Loucy (cell line): ENCODE data around the gene LRRC56.

Experiments
- H2AFZ ChIP-seq: fragments of 200-600 bp; sonication (generic); 2 replicates; pipeline ENCODE4 v1.6.0; 2016; ENCODE audit warnings: antibody characterized with exemption, mild to moderate bottlenecking, low read length, moderate library complexity
- H3F3A ChIP-seq: fragments of 200-600 bp; 2 replicates; pipeline ENCODE4 v1.6.0; 2016; ENCODE audit warnings: antibody characterized with exemption, low read depth, mild to moderate bottlenecking
- H3K27me3 ChIP-seq: fragments of 200-600 bp; sonication (generic); 2 replicates; pipeline ENCODE4 v1.6.1; 2014; ENCODE audit warnings: low read length, mild to moderate bottlenecking; ENCODE audit not compliant: insufficient read depth, poor library complexity, severe bottlenecking
- H3K36me3 ChIP-seq: fragments of 200-600 bp; sonication (generic); 2 replicates; pipeline ENCODE4 v1.6.1; 2016; ENCODE audit warnings: low read length; ENCODE audit not compliant: insufficient read depth
- H3K4me1 ChIP-seq: fragments of 200-600 bp; sonication (generic); 2 replicates; pipeline ENCODE4 v1.5.1; 2014; ENCODE audit warnings: low read length, mild to moderate bottlenecking; ENCODE audit not compliant: insufficient read depth, poor library complexity, severe bottlenecking
- H3K4me2 ChIP-seq: fragments of 200-600 bp; sonication (generic); 2 replicates; pipeline ENCODE4 v1.6.0; 2014; ENCODE audit warnings: antibody characterized with exemption, low read length, low read depth, mild to moderate bottlenecking; ENCODE audit not compliant: poor library complexity, severe bottlenecking
- H3K4me3 ChIP-seq: fragments of 200-600 bp; sonication (generic); 2 replicates; pipeline ENCODE4 v1.5.1; 2014; ENCODE audit warnings: low read length, mild to moderate bottlenecking, mixed read lengths; ENCODE audit not compliant: poor library complexity, severe bottlenecking
- H3K79me2 ChIP-seq: fragments of 200-600 bp; sonication (generic); 2 replicates; pipeline ENCODE4 v1.6.1; 2014; ENCODE audit warnings: low read length; ENCODE audit not compliant: insufficient read depth
- H3K9ac ChIP-seq: fragments of 200-600 bp; sonication (generic); 2 replicates; pipeline ENCODE4 v1.6.0; 2014; ENCODE audit warnings: mild to moderate bottlenecking, low read depth, low read length, moderate library complexity; ENCODE audit not compliant: poor library complexity, severe bottlenecking
- H3K9me2 ChIP-seq: fragments of 200-600 bp; sonication (generic); replicated peaks from 2 replicates; pipeline ENCODE4 v1.6.1; 2016; ENCODE audit warnings: low read depth, low read length, mixed read lengths
- H3K9me3 ChIP-seq: fragments of 200-600 bp; sonication (generic); 2 replicates; pipeline ENCODE4 v1.6.1; 2014; ENCODE audit warnings: mild to moderate bottlenecking, antibody characterized with exemption, low read length, low read depth; ENCODE audit not compliant: insufficient read depth
- H4K20me1 ChIP-seq: fragments of 200-600 bp; sonication (generic); 2 replicates; pipeline ENCODE4 v1.6.0; 2014; ENCODE audit warnings: antibody characterized with exemption, low read length, mild to moderate bottlenecking; ENCODE audit not compliant: insufficient read depth, poor library complexity, severe bottlenecking
- EZH2phosphoT487 ChIP-seq: fragments of 200-600 bp; IDR thresholded peaks from 2 replicates; pipeline ENCODE4 v1.6.1; 2018; ENCODE audit warnings: antibody characterized with exemption, mild to moderate bottlenecking, moderate library complexity, borderline replicate concordance
- TF ChIP-seq, protein P1 (sequence below): fragments of 200-600 bp; sonication (generic); conservative IDR thresholded peaks from 2 replicates; pipeline ENCODE4 v1.5.1; 2014; ENCODE audit warnings: mild to moderate bottlenecking, antibody characterized with exemption, low read length

Gene LRRC56

GRCh38 chr11:562046-562645 is 24.8 kb downstream of the LRRC56 start:
- H3K9me3 ChIP-seq = no peaks in the 10 kb centered on the region
- H3K36me3 ChIP-seq = no peaks in the 10 kb centered on the region
- H4K20me1 ChIP-seq = peaks cover 20% of the 10 kb centered on the region
- H3K79me2 ChIP-seq = peaks cover 29% of the 10 kb centered on the region
- H3K27me3 ChIP-seq = no peaks in the 10 kb centered on the region
- H3F3A ChIP-seq = no peaks in the 10 kb centered on the region
- peak overlapping the region; percentile 78 for H3K9ac ChIP-seq
- no peak for TF ChIP-seq EZH2phosphoT487
- TF ChIP-seq, protein P1, sequence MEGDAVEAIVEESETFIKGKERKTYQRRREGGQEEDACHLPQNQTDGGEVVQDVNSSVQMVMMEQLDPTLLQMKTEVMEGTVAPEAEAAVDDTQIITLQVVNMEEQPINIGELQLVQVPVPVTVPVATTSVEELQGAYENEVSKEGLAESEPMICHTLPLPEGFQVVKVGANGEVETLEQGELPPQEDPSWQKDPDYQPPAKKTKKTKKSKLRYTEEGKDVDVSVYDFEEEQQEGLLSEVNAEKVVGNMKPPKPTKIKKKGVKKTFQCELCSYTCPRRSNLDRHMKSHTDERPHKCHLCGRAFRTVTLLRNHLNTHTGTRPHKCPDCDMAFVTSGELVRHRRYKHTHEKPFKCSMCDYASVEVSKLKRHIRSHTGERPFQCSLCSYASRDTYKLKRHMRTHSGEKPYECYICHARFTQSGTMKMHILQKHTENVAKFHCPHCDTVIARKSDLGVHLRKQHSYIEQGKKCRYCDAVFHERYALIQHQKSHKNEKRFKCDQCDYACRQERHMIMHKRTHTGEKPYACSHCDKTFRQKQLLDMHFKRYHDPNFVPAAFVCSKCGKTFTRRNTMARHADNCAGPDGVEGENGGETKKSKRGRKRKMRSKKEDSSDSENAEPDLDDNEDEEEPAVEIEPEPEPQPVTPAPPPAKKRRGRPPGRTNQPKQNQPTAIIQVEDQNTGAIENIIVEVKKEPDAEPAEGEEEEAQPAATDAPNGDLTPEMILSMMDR = no peak
- H3K9me2 ChIP-seq = no peaks in the 10 kb centered on the region
- H3K4me1 ChIP-seq = peaks cover 25% of the 10 kb centered on the region
- peak overlapping the region; percentile 98 for H3K4me2 ChIP-seq
- H2AFZ ChIP-seq = no peak overlapping the region
- H3K4me3 ChIP-seq = peak overlapping the region; percentile 98

DNA sequence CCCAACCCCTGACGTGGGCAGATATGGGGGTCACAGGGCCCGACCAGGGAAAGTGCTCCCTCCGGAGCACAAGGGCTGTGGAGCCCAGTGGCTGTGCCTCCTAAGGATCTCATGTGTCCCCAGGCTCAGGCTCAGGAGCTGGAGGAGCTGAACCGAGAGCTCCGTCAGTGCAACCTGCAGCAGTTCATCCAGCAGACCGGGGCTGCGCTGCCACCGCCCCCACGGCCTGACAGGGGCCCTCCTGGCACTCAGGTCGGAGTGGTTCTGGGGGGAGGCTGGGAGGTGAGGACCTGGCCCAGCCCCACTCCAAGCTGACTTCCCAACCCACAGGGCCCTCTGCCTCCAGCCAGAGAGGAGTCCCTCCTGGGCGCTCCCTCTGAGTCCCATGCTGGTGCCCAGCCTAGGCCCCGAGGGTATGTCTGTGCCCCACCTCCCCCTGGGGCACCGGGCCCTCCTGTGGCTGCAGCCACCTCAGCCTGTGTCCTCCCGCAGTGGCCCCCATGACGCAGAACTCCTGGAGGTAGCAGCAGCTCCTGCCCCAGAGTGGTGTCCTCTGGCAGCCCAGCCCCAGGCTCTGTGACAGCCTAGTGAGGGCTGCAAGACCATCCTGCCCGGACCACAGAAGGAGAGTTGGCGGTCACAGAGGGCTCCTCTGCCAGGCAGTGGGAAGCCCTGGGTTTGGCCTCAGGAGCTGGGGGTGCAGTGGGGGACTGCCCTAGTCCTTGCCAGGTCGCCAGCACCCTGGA is 25.9 kb downstream of the LRRC56 start:
- no peaks in the 10 kb centered on the region for H3K9me3 ChIP-seq
- no peaks in the 10 kb centered on the region for H3F3A ChIP-seq
- no peak overlapping the region for H3K9ac ChIP-seq
- H3K79me2 ChIP-seq = peaks cover 40% of the 10 kb centered on the region
- peaks cover 33% of the 10 kb centered on the region for H3K4me1 ChIP-seq
- TF ChIP-seq EZH2phosphoT487 = no peak
- TF ChIP-seq, protein P1 = no peak
- no peaks in the 10 kb centered on the region for H3K27me3 ChIP-seq
- no peaks in the 10 kb centered on the region for H3K9me2 ChIP-seq
- H3K4me3 ChIP-seq = no peak overlapping the region
- H3K4me2 ChIP-seq = no peak overlapping the region
- H3K36me3 ChIP-seq = no peaks in the 10 kb centered on the region
- H2AFZ ChIP-seq = no peak overlapping the region
- H4K20me1 ChIP-seq = peaks cover 28% of the 10 kb centered on the region

DNA sequence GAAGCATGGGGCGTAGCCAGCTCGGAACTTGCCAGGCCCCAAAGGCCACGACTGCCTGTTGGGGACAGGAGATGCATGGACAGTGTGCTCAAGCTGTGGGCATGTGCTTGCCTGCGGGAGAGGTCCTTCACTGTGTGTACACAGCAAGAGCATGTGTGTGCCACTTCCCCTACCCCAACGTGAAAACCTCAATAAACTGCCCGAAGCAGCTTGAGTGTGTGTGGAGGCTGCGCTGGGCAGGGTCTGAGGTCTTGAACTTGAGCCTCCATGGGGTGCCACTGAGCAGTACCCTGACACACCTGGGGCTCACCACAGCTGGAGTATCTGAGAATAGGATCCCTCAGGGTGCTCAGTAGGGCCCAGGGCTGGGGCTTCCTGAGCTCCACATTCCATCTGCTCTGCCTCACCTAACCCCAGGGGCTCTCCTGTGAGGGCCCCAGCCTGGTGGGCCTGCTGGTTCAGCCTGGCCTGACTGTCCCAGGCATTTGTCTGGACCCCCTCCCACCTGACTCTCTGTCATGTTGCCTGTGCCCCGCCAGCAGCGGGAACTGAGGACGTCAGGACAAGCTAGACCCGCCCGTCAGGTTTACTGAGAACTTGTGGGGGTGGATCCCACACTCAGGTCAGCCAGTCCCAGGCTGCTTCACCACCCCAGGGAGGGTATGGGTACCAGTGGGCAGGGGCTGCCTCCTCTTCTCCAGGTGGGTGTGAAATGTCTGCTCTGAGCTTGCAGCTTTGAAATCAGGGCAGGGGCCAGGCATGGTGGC is 26.7 kb downstream of the LRRC56 start:
- H3K36me3 ChIP-seq = no peaks in the 10 kb centered on the region
- peaks cover 41% of the 10 kb centered on the region for H3K79me2 ChIP-seq
- no peaks in the 10 kb centered on the region for H3K27me3 ChIP-seq
- no peak overlapping the region for H3K4me2 ChIP-seq
- no peak overlapping the region for H3K9ac ChIP-seq
- H3K9me2 ChIP-seq = no peaks in the 10 kb centered on the region
- peaks cover 35% of the 10 kb centered on the region for H3K4me1 ChIP-seq
- peaks cover 28% of the 10 kb centered on the region for H4K20me1 ChIP-seq
- H3K9me3 ChIP-seq = no peaks in the 10 kb centered on the region
- no peak overlapping the region for H2AFZ ChIP-seq
- H3F3A ChIP-seq = no peaks in the 10 kb centered on the region
- no peak overlapping the region for H3K4me3 ChIP-seq
- TF ChIP-seq, protein P1 = no peak
- TF ChIP-seq EZH2phosphoT487 = no peak
